Stimulated activated CD8-positive, alpha-beta memory T cell treated with anti-CD3 and anti-CD28 coated beads, Interleukin-12 subunit alpha, Interleukin-12 subunit beta, amount 100 ng/mL, for 24 hours (primary cell): Measurements from ENCODE around the gene ALDH1A3.

Experiments
- DNase-seq: peaks from one replicate; pipeline ENCODE4 v3.0.0-alpha.2; 2020; ENCODE audit errors: extremely low read depth

Gene ALDH1A3

DNA sequence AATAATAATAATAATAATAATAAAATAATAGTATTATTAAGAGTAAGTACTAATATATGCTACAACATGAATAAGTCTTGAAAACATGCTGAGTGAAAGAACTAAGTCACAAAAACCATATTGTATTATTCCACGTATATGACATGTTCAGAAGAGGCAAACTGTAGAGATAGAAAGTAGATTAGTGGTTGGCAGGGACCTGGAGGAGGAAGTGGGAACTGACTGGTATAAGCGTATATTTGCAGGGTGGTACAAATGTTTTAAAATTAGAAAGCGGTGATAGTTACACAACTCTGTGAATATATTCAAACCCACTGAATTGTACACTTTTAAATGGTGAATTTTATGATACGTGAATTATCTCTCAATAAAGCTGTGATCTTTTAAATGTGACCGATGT, 72.3 kb downstream of the ALDH1A3 start:
- DNase-seq = no peak

DNA sequence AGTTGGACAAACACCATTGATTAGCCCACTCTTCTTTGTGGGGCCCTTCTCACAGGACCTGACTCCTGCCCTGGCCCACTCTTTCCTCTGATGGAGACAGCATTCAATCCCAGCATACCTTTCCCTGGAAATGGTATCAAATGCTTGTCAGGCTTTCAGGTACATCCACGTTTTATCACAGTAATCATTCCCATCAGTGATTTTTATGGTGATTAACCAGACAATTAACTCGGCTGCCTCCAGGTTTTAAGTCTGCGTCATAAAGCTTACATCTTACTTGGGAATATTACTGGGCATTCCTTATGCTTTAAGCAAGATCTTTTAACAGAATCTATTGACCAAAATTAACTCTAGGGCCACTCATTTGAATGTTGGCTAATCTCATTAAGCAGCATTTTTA, 72.9 kb downstream of the ALDH1A3 start:
- DNase-seq = no peak

DNA sequence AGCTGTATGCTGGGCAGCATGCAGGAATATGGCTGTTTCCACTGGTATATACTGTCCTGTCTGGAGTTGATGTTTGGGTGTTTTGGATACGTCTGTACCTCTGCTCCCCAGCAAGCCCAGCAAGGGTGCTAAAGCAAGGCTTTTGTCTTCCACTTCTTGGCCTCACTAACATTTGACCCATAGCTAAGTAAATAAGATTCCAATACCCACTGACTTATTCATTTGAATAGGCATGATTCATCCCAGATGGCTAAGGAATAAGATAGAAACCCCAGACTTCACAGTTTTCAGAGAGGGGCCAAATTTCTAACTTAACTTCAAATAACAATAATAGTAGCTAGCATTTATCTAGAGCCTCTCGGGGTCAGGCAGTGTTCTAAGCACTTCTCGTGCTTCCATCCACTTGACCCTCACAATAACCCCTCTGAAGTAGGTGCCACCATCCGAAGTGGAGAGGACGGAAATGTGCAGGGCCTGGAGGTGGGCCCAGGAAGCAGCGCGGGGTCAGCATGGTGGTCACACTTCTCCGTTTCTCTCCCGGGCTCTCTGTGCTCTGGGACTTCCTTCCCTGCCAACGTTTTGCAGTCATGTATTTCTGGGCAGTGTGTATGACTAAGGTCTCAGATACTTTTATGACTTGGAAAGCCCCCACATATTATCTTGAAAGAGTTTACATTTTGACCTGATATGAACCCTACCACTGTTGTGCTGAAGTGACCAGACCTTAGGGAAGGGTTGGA, 78.9 kb downstream of the ALDH1A3 start:
- DNase-seq = no peak

GRCh38 chr15:100959066-100960050, 79.7 kb downstream of the ALDH1A3 start:
- no peak for DNase-seq
